ENCODE results near the gene VAV2. TPM values are rescaled to one million over a fixed set of nuclear protein-coding genes. Genes with fewer than 3 reads are reported as not detected.

Gene VAV2
- total and polyA plus RNA-seq, 12 donors, result 3.3 to 96.2 (median 31.2) TPM

GRCh38 chr9:133742849-133743444 lies 249.2 kb downstream of the VAV2 start:
- H3K9me3 ChIP-seq (replicated peaks in 1 of 3), result no peaks in the 10 kb centered on the region
- no peak for TF ChIP-seq POLR2A (IDR thresholded peaks at IDR 0.05)
- peak; percentile 86 to 99 (median 92) for TF ChIP-seq CTCF (IDR thresholded peaks at IDR 0.05)
- 12 to 32% (median 17%) methylated on average over 5 to 8 of the region's 8 CpGs for WGBS, 4 donors
- H3K27me3 ChIP-seq, result no peaks in the 10 kb centered on the region
- peak; percentile 63 to 86 (median 67) for DNase-seq
- intact Hi-C loops (cut with DNase I), result no loop called here
- H3K36me3 ChIP-seq (replicated peaks in 1 of 2), result no peaks in the 10 kb centered on the region
- no peak overlapping the region for H3K27ac ChIP-seq
- no peaks in the 10 kb centered on the region for H3K4me1 ChIP-seq (replicated peaks in 1 of 2)
- no peak overlapping the region for H3K4me3 ChIP-seq

GRCh38 chr9:133742251-133742650 lies 249.9 kb downstream of the VAV2 start:
- H3K4me3 ChIP-seq, result no peak overlapping the region
- H3K4me1 ChIP-seq (replicated peaks in 1 of 2), result no peaks in the 10 kb centered on the region
- H3K27ac ChIP-seq, result no peak overlapping the region
- WGBS, 4 donors, result 77 to 89% (median 83%) methylated on average over 6 to 7 of the region's 7 CpGs
- no peaks in the 10 kb centered on the region for H3K9me3 ChIP-seq (replicated peaks in 1 of 3)
- intact Hi-C loops (cut with DNase I), result no loop called here
- H3K27me3 ChIP-seq, result no peaks in the 10 kb centered on the region
- TF ChIP-seq POLR2A (IDR thresholded peaks at IDR 0.05) (no peak), CTCF (IDR thresholded peaks at IDR 0.05) (no peak)
- no peaks in the 10 kb centered on the region for H3K36me3 ChIP-seq (replicated peaks in 1 of 2)
- DNase-seq, result peak in 1 of 7 donors; percentile 27

- Histone ChIP-seq H3K4me1 (replicated peaks in 1 of 2) (no peaks in the 10 kb centered on the region), H3K4me3 (no peak overlapping the region), H3K36me3 (replicated peaks in 1 of 2) (no peaks in the 10 kb centered on the region), H3K27me3 (no peaks in the 10 kb centered on the region), H3K9me3 (replicated peaks in 1 of 3) (no peaks in the 10 kb centered on the region), H3K27ac (no peak overlapping the region)
- TF ChIP-seq POLR2A (IDR thresholded peaks at IDR 0.05) (no peak), CTCF (IDR thresholded peaks at IDR 0.05) (no peak)
- peak in 2 of 7 donors; percentile 10 to 43 for DNase-seq
- WGBS, 4 donors, result 88 to 96% (median 94%) methylated on average over 13 to 14 of the region's 14 CpGs
- intact Hi-C loops (cut with DNase I), result no loop called here
Observed at GRCh38 chr9:133741716-133742115, 250.4 kb downstream of the VAV2 start.

GRCh38 chr9:133740911-133741310 lies 251.2 kb downstream of the VAV2 start:
- intact Hi-C loops (cut with DNase I), result no loop called here
- Histone ChIP-seq H3K4me1 (replicated peaks in 1 of 2) (no peaks in the 10 kb centered on the region), H3K4me3 (no peak overlapping the region), H3K9me3 (replicated peaks in 1 of 3) (no peaks in the 10 kb centered on the region), H3K27me3 (no peaks in the 10 kb centered on the region), H3K27ac (no peak overlapping the region), H3K36me3 (replicated peaks in 1 of 2) (no peaks in the 10 kb centered on the region)
- 79 to 90% (median 82%) methylated on average over 2 to 8 of the region's 8 CpGs for WGBS, 4 donors
- peak in 2 of 7 donors; percentile 7 to 37 for DNase-seq
- no peak for TF ChIP-seq POLR2A (IDR thresholded peaks at IDR 0.05)
- TF ChIP-seq CTCF (IDR thresholded peaks at IDR 0.05), result no peak

Data from adrenal gland (tissue), 12 donors.